ENCODE results near the gene VWA7.
"Not testable (repeated sequence)": the region's sequence is repeated elsewhere in the genome, so short reads cannot be mapped to it uniquely, and the experiment has no call there.

VWA7 gene

DNA sequence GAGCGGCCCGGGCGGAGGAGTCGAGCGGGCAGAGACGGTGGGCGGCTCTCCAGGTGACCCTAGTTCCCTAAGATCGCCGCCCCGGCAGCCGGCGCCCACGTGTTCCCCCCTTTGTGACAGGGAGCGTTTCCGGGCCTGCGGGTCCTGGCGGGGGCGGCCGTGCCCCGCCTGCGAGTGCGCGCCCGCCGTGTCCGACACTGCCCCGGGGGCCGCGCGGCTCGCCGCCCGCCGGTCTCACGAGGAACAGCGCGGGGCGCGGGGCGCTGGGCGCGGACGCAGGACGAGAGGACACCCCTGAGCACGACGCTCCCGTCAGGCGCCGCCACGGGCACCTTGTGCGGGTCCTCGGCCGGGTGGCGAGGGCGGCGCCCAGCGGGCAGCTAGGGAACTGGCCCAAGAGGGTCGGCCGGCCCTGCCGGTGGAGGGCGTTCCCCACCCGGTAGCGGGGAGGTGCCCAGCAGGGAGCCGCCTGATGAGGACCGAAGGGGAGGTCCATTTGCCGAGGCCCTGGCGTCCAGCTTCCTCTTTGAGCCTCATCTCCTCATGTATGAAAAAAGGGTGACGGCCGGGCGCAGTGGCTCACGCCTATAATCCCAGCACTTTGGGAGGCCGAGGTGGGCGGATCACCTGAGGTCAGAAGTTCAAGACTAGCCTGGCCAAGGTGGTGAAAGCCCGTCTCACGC is 18.6 kb upstream of the VWA7 start, which contains the start of gene VARS1:
Gene VARS1, minus strand, starts transcription at position 137 of the 683 bp plus-strand sequence. CDS start 535 bp downstream, outside the sequence.
- TF ChIP-seq CTCF (IDR thresholded peaks at IDR 0.05; ENCODE audit: extremely low read depth, insufficient read depth, missing control alignments): peak; percentile 96
- in situ Hi-C loops (cut with MboI; ENCODE audit: low pct_unique_long_range_greater_than_20kb, low sequenced_read_pairs, unreplicated experiment): no loop called here
- peak; percentile 98 for DNase-seq (ENCODE audit: low spot score)

GRCh38 chr6:31794866-31795615 is 17.9 kb upstream of the VWA7 start:
- in situ Hi-C loops (cut with MboI; ENCODE audit: low pct_unique_long_range_greater_than_20kb, low sequenced_read_pairs, unreplicated experiment): no loop called here
- no peak for DNase-seq (ENCODE audit: low spot score)
- TF ChIP-seq CTCF (IDR thresholded peaks at IDR 0.05; ENCODE audit: extremely low read depth, insufficient read depth, missing control alignments): no peak

- DNase-seq (ENCODE audit: low spot score): peak; percentile 44
- in situ Hi-C loops (cut with MboI; ENCODE audit: low pct_unique_long_range_greater_than_20kb, low sequenced_read_pairs, unreplicated experiment): no loop called here
- TF ChIP-seq CTCF (IDR thresholded peaks at IDR 0.05; ENCODE audit: extremely low read depth, insufficient read depth, missing control alignments): no peak
Measured at GRCh38 chr6:31794294-31794865, 17.3 kb upstream of the VWA7 start.

DNA sequence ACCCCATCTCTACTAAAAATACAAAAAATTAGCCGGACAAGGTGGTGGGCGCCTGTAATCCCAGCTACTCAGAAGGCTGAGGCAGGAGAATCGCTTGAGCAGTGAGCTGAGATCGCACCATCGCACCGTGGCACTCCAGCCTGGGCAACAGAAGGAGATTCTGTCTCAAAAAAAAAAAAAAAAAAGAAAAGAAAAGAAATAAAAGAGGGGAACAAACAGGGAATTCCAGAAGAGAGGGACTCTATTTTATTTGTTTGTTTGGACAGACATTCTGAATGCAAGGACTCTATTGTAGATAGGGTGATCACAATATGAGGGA is 16.8 kb upstream of the VWA7 start:
- in situ Hi-C loops (cut with MboI; ENCODE audit: low pct_unique_long_range_greater_than_20kb, low sequenced_read_pairs, unreplicated experiment); DNase-seq (ENCODE audit: low spot score): not testable (repeated sequence)

GRCh38 chr6:31792761-31793171 is 15.6 kb upstream of the VWA7 start:
- no peak for DNase-seq (ENCODE audit: low spot score)
- TF ChIP-seq CTCF (IDR thresholded peaks at IDR 0.05; ENCODE audit: extremely low read depth, insufficient read depth, missing control alignments): no peak
- in situ Hi-C loops (cut with MboI; ENCODE audit: low pct_unique_long_range_greater_than_20kb, low sequenced_read_pairs, unreplicated experiment): no loop called here

GRCh38 chr6:31792090-31792374 is 14.9 kb upstream of the VWA7 start:
- DNase-seq (ENCODE audit: low spot score): no peak
- in situ Hi-C loops (cut with MboI; ENCODE audit: low pct_unique_long_range_greater_than_20kb, low sequenced_read_pairs, unreplicated experiment): no loop called here
- TF ChIP-seq CTCF (IDR thresholded peaks at IDR 0.05; ENCODE audit: extremely low read depth, insufficient read depth, missing control alignments): no peak

All from GM13977 (cell line).